HUES64 (cell line): ENCODE results near the gene RBFOX1.

ENCODE experiments used
- H3K27ac ChIP-seq: 2 replicates; pipeline ENCODE4 v1.7.0; 2013; ENCODE audit warnings: low read depth, low read length, inconsistent platforms
- H3K27me3 ChIP-seq: 2 replicates; pipeline ENCODE4 v1.6.1; 2013; ENCODE audit warnings: mild to moderate bottlenecking, low read length; ENCODE audit not compliant: insufficient read depth
- H3K36me3 ChIP-seq: 2 replicates; pipeline ENCODE4 v1.6.1; 2013; ENCODE audit warnings: mild to moderate bottlenecking, low read length; ENCODE audit not compliant: insufficient read depth
- H3K4me1 ChIP-seq: 2 replicates; pipeline ENCODE4 v1.6.1; 2013; ENCODE audit warnings: mild to moderate bottlenecking, low read length, moderate library complexity; ENCODE audit not compliant: insufficient read depth
- H3K4me3 ChIP-seq: 2 replicates; pipeline ENCODE4 v1.5.1; 2013; ENCODE audit warnings: mild to moderate bottlenecking, low read length, moderate library complexity
- H3K9ac ChIP-seq: 2 replicates; pipeline ENCODE4 v1.6.1; 2013; ENCODE audit warnings: mild to moderate bottlenecking, low read depth, low read length
- H3K9me3 ChIP-seq: 2 replicates; pipeline ENCODE4 v1.6.1; 2013; ENCODE audit warnings: low read depth, low read length; ENCODE audit not compliant: insufficient read depth
- WGBS: fragments of 150-250, 120-280 bp; methylation state at CpG from one replicate; pipeline ENCODE4 v1.1.7; 2013; ENCODE audit warnings: missing lambda C conversion rate; 5-methylcytosine and 5-hydroxymethylcytosine counted together

The RBFOX1 gene

GRCh38 chr16:7605812-7606211 lies 273.2 kb downstream of the RBFOX1 start:
- Histone ChIP-seq H3K36me3 (no peaks in the 10 kb centered on the region), H3K4me1 (peaks cover 13% of the 10 kb centered on the region), H3K4me3 (no peak overlapping the region), H3K9me3 (no peaks in the 10 kb centered on the region), H3K27me3 (no peaks in the 10 kb centered on the region), H3K27ac (no peak overlapping the region), H3K9ac (no peak overlapping the region)
- WGBS, result 93% methylated on average over 6 of the region's 6 CpGs

- H3K4me1 ChIP-seq, result no peaks in the 10 kb centered on the region
- WGBS, result 93% methylated on average over 8 of the region's 8 CpGs
- no peak overlapping the region for H3K4me3 ChIP-seq
- H3K9me3 ChIP-seq, result 0 out of 2 replicates have a peak, but pooled peaks cover 2% of the 10 kb centered on the region
- H3K36me3 ChIP-seq, result no peaks in the 10 kb centered on the region
- no peak overlapping the region for H3K27ac ChIP-seq
- no peaks in the 10 kb centered on the region for H3K27me3 ChIP-seq
- no peak overlapping the region for H3K9ac ChIP-seq
Observed at GRCh38 chr16:7612671-7613070, 280.0 kb downstream of the RBFOX1 start.

GRCh38 chr16:7613518-7613917 lies 280.9 kb downstream of the RBFOX1 start:
- WGBS, result 92% methylated on average over 2 of the region's 2 CpGs

GRCh38 chr16:7614021-7614795 lies 281.6 kb downstream of the RBFOX1 start:
- WGBS, result 77% methylated on average over 7 of the region's 7 CpGs
- Histone ChIP-seq H3K4me1 (no peaks in the 10 kb centered on the region), H3K36me3 (no peaks in the 10 kb centered on the region), H3K4me3 (no peak overlapping the region), H3K9ac (no peak overlapping the region), H3K9me3 (0 out of 2 replicates have a peak, but pooled peaks cover 2% of the 10 kb centered on the region), H3K27ac (no peak overlapping the region), H3K27me3 (no peaks in the 10 kb centered on the region)

More at GRCh38 chr16:7613518-7613917, 280.9 kb downstream of the RBFOX1 start:
- no peak overlapping the region for H3K27ac ChIP-seq
- 0 out of 2 replicates have a peak, but pooled peaks cover 2% of the 10 kb centered on the region for H3K9me3 ChIP-seq
- no peaks in the 10 kb centered on the region for H3K27me3 ChIP-seq
- no peak overlapping the region for H3K4me3 ChIP-seq
- no peak overlapping the region for H3K9ac ChIP-seq
- no peaks in the 10 kb centered on the region for H3K36me3 ChIP-seq
- H3K4me1 ChIP-seq, result no peaks in the 10 kb centered on the region

GRCh38 chr16:7615565-7615964 lies 282.9 kb downstream of the RBFOX1 start:
- Histone ChIP-seq H3K9me3 (0 out of 2 replicates have a peak, but pooled peaks cover 2% of the 10 kb centered on the region), H3K9ac (no peak overlapping the region), H3K4me3 (no peak overlapping the region), H3K36me3 (no peaks in the 10 kb centered on the region), H3K27ac (no peak overlapping the region), H3K4me1 (no peaks in the 10 kb centered on the region), H3K27me3 (no peaks in the 10 kb centered on the region)
- WGBS, result 97% methylated on average over 6 of the region's 6 CpGs

GRCh38 chr16:7624871-7625766 lies 292.5 kb downstream of the RBFOX1 start:
- Histone ChIP-seq H3K27ac (no peak overlapping the region), H3K36me3 (no peaks in the 10 kb centered on the region), H3K4me3 (no peak overlapping the region), H3K27me3 (no peaks in the 10 kb centered on the region; the same call in 1 of the 2 replicates), H3K9me3 (no peaks in the 10 kb centered on the region), H3K4me1 (peaks cover 5% of the 10 kb centered on the region; the same call in 1 of the 2 replicates), H3K9ac (no peak overlapping the region)
- 85% methylated on average over 13 of the region's 14 CpGs for WGBS

- no peak overlapping the region for H3K4me3 ChIP-seq
- H3K27ac ChIP-seq, result no peak overlapping the region
- no peaks in the 10 kb centered on the region for H3K36me3 ChIP-seq
- no peaks in the 10 kb centered on the region for H3K9me3 ChIP-seq
- WGBS, result 88% methylated on average over 6 of the region's 6 CpGs
- H3K27me3 ChIP-seq, result no peaks in the 10 kb centered on the region; the same call in 1 of the 2 replicates
- peaks cover 15% of the 10 kb centered on the region for H3K4me1 ChIP-seq
- no peak overlapping the region for H3K9ac ChIP-seq
Observed at GRCh38 chr16:7628981-7629380, 296.3 kb downstream of the RBFOX1 start.

- no peak overlapping the region for H3K9ac ChIP-seq
- no peaks in the 10 kb centered on the region for H3K9me3 ChIP-seq
- peaks cover 21% of the 10 kb centered on the region for H3K4me1 ChIP-seq
- H3K4me3 ChIP-seq, result no peak overlapping the region
- WGBS, result 97% methylated on average over 5 of the region's 5 CpGs
- H3K27me3 ChIP-seq, result no peaks in the 10 kb centered on the region; the same call in 1 of the 2 replicates
- H3K36me3 ChIP-seq, result no peaks in the 10 kb centered on the region
- no peak overlapping the region for H3K27ac ChIP-seq
Observed at GRCh38 chr16:7629571-7629970, 296.9 kb downstream of the RBFOX1 start.

GRCh38 chr16:7637446-7637845 lies 304.8 kb downstream of the RBFOX1 start:
- H3K36me3 ChIP-seq, result no peaks in the 10 kb centered on the region
- H3K9me3 ChIP-seq, result no peaks in the 10 kb centered on the region
- peaks cover 24% of the 10 kb centered on the region for H3K4me1 ChIP-seq
- H3K27me3 ChIP-seq, result no peaks in the 10 kb centered on the region
- H3K9ac ChIP-seq, result no peak overlapping the region
- H3K4me3 ChIP-seq, result no peak overlapping the region
- 100% methylated on average over 2 of the region's 4 CpGs for WGBS
- H3K27ac ChIP-seq, result no peak overlapping the region

GRCh38 chr16:7638306-7638705 lies 305.7 kb downstream of the RBFOX1 start:
- Histone ChIP-seq H3K4me1 (peaks cover 21% of the 10 kb centered on the region), H3K36me3 (no peaks in the 10 kb centered on the region), H3K27ac (no peak overlapping the region), H3K4me3 (no peak overlapping the region), H3K27me3 (no peaks in the 10 kb centered on the region), H3K9ac (no peak overlapping the region), H3K9me3 (no peaks in the 10 kb centered on the region)
- 97% methylated on average over 5 of the region's 5 CpGs for WGBS

GRCh38 chr16:7640334-7640733 lies 307.7 kb downstream of the RBFOX1 start:
- 96% methylated on average over 3 of the region's 3 CpGs for WGBS

More at GRCh38 chr16:7640334-7640733, 307.7 kb downstream of the RBFOX1 start:
- Histone ChIP-seq H3K4me1 (peaks cover under 1% of the 10 kb centered on the region; the same call in 1 of the 2 replicates), H3K4me3 (no peak overlapping the region), H3K27ac (no peak overlapping the region), H3K27me3 (no peaks in the 10 kb centered on the region), H3K9me3 (no peaks in the 10 kb centered on the region), H3K36me3 (no peaks in the 10 kb centered on the region), H3K9ac (no peak overlapping the region)
